ENCODE results near the gene ZNF236.

GRCh38 chr18:76903386-76903785 is 81.0 kb downstream of the ZNF236 start:
- TF ChIP-seq POLR2A (IDR thresholded peaks at IDR 0.05) (no peak), CTCF (IDR thresholded peaks at IDR 0.05) (no peak)

Data from vagina (tissue), 2 donors.